ENCODE results near the gene PIAS3.

PIAS3 gene

DNA sequence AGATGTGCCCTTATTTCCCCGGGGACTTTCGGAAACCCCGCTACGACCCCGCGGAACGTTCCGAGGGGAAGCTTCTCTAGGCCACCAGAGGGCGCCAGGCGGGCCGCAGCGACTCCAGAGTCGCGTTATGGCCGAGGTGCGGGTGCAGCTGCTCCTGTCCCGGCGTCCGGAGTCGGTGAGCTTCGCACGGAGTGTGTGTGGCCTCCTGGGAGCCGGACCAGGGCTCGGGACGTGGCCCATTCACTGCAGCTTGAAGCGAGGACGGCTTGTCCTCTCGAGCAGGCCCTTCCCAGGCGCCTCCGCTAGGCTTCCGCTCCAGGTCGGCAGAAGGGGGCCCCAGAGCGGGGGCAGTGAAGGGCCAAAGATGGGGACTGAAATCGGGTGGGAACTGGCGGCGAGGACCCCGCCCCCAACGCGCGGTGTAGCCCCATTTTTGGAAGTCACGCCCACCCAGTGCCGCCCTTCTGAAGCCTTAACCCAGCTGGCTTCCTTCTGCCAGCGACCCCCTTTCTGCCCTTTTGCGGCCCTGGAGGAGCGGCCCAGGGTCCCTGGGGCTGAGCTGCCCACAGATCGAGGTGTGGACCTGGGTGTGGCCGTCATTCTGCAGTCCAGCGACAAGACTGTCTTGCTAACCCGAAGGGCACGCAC lies 13.2 kb downstream of the PIAS3 start, which contains the start of gene NUDT17 (continued):
- TF ChIP-seq, protein P1, sequence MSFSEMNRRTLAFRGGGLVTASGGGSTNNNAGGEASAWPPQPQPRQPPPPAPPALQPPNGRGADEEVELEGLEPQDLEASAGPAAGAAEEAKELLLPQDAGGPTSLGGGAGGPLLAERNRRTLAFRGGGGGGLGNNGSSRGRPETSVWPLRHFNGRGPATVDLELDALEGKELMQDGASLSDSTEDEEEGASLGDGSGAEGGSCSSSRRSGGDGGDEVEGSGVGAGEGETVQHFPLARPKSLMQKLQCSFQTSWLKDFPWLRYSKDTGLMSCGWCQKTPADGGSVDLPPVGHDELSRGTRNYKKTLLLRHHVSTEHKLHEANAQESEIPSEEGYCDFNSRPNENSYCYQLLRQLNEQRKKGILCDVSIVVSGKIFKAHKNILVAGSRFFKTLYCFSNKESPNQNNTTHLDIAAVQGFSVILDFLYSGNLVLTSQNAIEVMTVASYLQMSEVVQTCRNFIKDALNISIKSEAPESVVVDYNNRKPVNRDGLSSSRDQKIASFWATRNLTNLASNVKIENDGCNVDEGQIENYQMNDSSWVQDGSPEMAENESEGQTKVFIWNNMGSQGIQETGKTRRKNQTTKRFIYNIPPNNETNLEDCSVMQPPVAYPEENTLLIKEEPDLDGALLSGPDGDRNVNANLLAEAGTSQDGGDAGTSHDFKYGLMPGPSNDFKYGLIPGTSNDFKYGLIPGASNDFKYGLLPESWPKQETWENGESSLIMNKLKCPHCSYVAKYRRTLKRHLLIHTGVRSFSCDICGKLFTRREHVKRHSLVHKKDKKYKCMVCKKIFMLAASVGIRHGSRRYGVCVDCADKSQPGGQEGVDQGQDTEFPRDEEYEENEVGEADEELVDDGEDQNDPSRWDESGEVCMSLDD (tag by site-specific recombination; IDR thresholded peaks at IDR 0.05) = peak; percentile 46; the same call in 1 of the 2 replicates
- peak; percentile 69; the same call in 1 of the 2 replicates for TF ChIP-seq KLF16 (tag by site-specific recombination; IDR thresholded peaks at IDR 0.05)
- peak; percentile 41; the same call in 1 of the 2 replicates for TF ChIP-seq TRIM28 (IDR thresholded peaks at IDR 0.05; ENCODE audit: borderline replicate concordance, low read length)
- TF ChIP-seq, protein P2, sequence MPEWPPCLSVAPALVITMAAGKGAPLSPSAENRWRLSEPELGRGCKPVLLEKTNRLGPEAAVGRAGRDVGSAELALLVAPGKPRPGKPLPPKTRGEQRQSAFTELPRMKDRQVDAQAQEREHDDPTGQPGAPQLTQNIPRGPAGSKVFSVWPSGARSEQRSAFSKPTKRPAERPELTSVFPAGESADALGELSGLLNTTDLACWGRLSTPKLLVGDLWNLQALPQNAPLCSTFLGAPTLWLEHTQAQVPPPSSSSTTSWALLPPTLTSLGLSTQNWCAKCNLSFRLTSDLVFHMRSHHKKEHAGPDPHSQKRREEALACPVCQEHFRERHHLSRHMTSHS (tag by site-specific recombination; IDR thresholded peaks at IDR 0.05) = no peak
- TF ChIP-seq KLF7 (tag by site-specific recombination; IDR thresholded peaks at IDR 0.05; ENCODE audit: borderline replicate concordance) = peak; percentile 55; the same call in 1 of the 2 replicates
- TF ChIP-seq, protein P3, sequence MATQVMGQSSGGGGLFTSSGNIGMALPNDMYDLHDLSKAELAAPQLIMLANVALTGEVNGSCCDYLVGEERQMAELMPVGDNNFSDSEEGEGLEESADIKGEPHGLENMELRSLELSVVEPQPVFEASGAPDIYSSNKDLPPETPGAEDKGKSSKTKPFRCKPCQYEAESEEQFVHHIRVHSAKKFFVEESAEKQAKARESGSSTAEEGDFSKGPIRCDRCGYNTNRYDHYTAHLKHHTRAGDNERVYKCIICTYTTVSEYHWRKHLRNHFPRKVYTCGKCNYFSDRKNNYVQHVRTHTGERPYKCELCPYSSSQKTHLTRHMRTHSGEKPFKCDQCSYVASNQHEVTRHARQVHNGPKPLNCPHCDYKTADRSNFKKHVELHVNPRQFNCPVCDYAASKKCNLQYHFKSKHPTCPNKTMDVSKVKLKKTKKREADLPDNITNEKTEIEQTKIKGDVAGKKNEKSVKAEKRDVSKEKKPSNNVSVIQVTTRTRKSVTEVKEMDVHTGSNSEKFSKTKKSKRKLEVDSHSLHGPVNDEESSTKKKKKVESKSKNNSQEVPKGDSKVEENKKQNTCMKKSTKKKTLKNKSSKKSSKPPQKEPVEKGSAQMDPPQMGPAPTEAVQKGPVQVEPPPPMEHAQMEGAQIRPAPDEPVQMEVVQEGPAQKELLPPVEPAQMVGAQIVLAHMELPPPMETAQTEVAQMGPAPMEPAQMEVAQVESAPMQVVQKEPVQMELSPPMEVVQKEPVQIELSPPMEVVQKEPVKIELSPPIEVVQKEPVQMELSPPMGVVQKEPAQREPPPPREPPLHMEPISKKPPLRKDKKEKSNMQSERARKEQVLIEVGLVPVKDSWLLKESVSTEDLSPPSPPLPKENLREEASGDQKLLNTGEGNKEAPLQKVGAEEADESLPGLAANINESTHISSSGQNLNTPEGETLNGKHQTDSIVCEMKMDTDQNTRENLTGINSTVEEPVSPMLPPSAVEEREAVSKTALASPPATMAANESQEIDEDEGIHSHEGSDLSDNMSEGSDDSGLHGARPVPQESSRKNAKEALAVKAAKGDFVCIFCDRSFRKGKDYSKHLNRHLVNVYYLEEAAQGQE (tag by site-specific recombination; IDR thresholded peaks at IDR 0.05) = 0 out of 2 replicates have a peak, but pooled peaks have one; percentile 7
- TF ChIP-seq ZNF121 (tag by site-specific recombination; IDR thresholded peaks at IDR 0.05) = peak; percentile 87
- TF ChIP-seq, protein P4, sequence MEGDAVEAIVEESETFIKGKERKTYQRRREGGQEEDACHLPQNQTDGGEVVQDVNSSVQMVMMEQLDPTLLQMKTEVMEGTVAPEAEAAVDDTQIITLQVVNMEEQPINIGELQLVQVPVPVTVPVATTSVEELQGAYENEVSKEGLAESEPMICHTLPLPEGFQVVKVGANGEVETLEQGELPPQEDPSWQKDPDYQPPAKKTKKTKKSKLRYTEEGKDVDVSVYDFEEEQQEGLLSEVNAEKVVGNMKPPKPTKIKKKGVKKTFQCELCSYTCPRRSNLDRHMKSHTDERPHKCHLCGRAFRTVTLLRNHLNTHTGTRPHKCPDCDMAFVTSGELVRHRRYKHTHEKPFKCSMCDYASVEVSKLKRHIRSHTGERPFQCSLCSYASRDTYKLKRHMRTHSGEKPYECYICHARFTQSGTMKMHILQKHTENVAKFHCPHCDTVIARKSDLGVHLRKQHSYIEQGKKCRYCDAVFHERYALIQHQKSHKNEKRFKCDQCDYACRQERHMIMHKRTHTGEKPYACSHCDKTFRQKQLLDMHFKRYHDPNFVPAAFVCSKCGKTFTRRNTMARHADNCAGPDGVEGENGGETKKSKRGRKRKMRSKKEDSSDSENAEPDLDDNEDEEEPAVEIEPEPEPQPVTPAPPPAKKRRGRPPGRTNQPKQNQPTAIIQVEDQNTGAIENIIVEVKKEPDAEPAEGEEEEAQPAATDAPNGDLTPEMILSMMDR (tag by site-specific recombination; IDR thresholded peaks at IDR 0.05) = peak; percentile 96
- TF ChIP-seq, protein P5, sequence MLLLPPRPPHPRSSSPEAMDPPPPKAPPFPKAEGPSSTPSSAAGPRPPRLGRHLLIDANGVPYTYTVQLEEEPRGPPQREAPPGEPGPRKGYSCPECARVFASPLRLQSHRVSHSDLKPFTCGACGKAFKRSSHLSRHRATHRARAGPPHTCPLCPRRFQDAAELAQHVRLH (tag by site-specific recombination; IDR thresholded peaks at IDR 0.05) = no peak
- peak; percentile 94 for TF ChIP-seq SCRT2 (tag by site-specific recombination; IDR thresholded peaks at IDR 0.05)
- TF ChIP-seq, protein P6, sequence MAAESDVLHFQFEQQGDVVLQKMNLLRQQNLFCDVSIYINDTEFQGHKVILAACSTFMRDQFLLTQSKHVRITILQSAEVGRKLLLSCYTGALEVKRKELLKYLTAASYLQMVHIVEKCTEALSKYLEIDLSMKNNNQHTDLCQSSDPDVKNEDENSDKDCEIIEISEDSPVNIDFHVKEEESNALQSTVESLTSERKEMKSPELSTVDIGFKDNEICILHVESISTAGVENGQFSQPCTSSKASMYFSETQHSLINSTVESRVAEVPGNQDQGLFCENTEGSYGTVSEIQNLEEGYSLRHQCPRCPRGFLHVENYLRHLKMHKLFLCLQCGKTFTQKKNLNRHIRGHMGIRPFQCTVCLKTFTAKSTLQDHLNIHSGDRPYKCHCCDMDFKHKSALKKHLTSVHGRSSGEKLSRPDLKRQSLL (tag by site-specific recombination; IDR thresholded peaks at IDR 0.05) = 0 out of 2 replicates have a peak, but pooled peaks have one; percentile 34
- TF ChIP-seq ZNF473 (tag by site-specific recombination; IDR thresholded peaks at IDR 0.05) = no peak
- TF ChIP-seq, protein P7, sequence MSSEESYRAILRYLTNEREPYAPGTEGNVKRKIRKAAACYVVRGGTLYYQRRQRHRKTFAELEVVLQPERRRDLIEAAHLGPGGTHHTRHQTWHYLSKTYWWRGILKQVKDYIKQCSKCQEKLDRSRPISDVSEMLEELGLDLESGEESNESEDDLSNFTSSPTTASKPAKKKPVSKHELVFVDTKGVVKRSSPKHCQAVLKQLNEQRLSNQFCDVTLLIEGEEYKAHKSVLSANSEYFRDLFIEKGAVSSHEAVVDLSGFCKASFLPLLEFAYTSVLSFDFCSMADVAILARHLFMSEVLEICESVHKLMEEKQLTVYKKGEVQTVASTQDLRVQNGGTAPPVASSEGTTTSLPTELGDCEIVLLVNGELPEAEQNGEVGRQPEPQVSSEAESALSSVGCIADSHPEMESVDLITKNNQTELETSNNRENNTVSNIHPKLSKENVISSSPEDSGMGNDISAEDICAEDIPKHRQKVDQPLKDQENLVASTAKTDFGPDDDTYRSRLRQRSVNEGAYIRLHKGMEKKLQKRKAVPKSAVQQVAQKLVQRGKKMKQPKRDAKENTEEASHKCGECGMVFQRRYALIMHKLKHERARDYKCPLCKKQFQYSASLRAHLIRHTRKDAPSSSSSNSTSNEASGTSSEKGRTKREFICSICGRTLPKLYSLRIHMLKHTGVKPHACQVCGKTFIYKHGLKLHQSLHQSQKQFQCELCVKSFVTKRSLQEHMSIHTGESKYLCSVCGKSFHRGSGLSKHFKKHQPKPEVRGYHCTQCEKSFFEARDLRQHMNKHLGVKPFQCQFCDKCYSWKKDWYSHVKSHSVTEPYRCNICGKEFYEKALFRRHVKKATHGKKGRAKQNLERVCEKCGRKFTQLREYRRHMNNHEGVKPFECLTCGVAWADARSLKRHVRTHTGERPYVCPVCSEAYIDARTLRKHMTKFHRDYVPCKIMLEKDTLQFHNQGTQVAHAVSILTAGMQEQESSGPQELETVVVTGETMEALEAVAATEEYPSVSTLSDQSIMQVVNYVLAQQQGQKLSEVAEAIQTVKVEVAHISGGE (tag by site-specific recombination; conservative IDR thresholded peaks at IDR 0.05; ENCODE audit: low read depth) = peak; percentile 90
- TF ChIP-seq, protein P8, sequence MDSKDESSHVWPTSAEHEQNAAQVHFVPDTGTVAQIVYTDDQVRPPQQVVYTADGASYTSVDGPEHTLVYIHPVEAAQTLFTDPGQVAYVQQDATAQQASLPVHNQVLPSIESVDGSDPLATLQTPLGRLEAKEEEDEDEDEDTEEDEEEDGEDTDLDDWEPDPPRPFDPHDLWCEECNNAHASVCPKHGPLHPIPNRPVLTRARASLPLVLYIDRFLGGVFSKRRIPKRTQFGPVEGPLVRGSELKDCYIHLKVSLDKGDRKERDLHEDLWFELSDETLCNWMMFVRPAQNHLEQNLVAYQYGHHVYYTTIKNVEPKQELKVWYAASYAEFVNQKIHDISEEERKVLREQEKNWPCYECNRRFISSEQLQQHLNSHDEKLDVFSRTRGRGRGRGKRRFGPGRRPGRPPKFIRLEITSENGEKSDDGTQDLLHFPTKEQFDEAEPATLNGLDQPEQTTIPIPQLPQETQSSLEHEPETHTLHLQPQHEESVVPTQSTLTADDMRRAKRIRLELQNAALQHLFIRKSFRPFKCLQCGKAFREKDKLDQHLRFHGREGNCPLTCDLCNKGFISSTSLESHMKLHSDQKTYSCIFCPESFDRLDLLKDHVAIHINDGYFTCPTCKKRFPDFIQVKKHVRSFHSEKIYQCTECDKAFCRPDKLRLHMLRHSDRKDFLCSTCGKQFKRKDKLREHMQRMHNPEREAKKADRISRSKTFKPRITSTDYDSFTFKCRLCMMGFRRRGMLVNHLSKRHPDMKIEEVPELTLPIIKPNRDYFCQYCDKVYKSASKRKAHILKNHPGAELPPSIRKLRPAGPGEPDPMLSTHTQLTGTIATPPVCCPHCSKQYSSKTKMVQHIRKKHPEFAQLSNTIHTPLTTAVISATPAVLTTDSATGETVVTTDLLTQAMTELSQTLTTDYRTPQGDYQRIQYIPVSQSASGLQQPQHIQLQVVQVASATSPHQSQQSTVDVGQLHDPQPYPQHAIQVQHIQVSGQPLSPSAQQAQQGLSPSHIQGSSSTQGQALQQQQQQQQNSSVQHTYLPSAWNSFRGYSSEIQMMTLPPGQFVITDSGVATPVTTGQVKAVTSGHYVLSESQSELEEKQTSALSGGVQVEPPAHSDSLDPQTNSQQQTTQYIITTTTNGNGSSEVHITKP (tag by site-specific recombination; IDR thresholded peaks at IDR 0.05) = 0 out of 2 replicates have a peak, but pooled peaks have one; percentile 21
- no peak for TF ChIP-seq SETDB1 (IDR thresholded peaks at IDR 0.05; ENCODE audit: insufficient read length, low read length)
- peak; percentile 99 for TF ChIP-seq ZNF600 (tag by site-specific recombination; IDR thresholded peaks at IDR 0.05)
- TF ChIP-seq, protein P9, sequence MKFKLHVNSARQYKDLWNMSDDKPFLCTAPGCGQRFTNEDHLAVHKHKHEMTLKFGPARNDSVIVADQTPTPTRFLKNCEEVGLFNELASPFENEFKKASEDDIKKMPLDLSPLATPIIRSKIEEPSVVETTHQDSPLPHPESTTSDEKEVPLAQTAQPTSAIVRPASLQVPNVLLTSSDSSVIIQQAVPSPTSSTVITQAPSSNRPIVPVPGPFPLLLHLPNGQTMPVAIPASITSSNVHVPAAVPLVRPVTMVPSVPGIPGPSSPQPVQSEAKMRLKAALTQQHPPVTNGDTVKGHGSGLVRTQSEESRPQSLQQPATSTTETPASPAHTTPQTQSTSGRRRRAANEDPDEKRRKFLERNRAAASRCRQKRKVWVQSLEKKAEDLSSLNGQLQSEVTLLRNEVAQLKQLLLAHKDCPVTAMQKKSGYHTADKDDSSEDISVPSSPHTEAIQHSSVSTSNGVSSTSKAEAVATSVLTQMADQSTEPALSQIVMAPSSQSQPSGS (tag by site-specific recombination; IDR thresholded peaks at IDR 0.05; ENCODE audit: low read depth) = no peak
- no peak for TF ChIP-seq ZNF558 (tag by site-specific recombination; IDR thresholded peaks at IDR 0.05)

All from HEK293 (cell line).